GM12878 (cell line): ENCODE results near the gene NMT1. TPM values are rescaled to one million over a fixed set of nuclear protein-coding genes. Genes with fewer than 3 reads are reported as not detected.

ENCODE experiments used
- ATF7 ChIP-seq: fragments of 450-650 bp; IDR thresholded peaks from 2 replicates; pipeline ENCODE4 v1.6.1; 2016; ENCODE audit warnings: low read depth, mild to moderate bottlenecking
- BHLHE40 ChIP-seq, 2 experiments: fragments of 450-650 bp in 1 of 2; IDR thresholded peaks; 2 replicates each; pipeline ENCODE4 v1.6.1; 2011 to 2017; ENCODE audit warnings: low read depth in 2 of 2, borderline replicate concordance in 1 of 2, improper control_type of control experiment in 1 of 2, low read length in 1 of 2, mild to moderate bottlenecking in 1 of 2
- BRCA1 ChIP-seq: IDR thresholded peaks from 2 replicates; pipeline ENCODE4 v1.6.1; 2011; ENCODE audit warnings: low read depth, low read length, improper control_type of control experiment
- EGR1 ChIP-seq, 2 experiments: IDR thresholded peaks; 1 replicate in 1 of 2; 2 replicates in 1 of 2; pipeline ENCODE4 v1.6.1; 2011 to 2012; ENCODE audit warnings: low read depth in 2 of 2, low read length in 2 of 2, borderline replicate concordance in 1 of 2, mild to moderate bottlenecking in 1 of 2, moderate library complexity in 1 of 2
- FOS ChIP-seq: IDR thresholded peaks from 3 replicates; pipeline ENCODE4 v1.6.1; 2011; ENCODE audit warnings: borderline replicate concordance; ENCODE audit not compliant: insufficient read length; ENCODE audit errors: extremely low read depth
- FOXM1 ChIP-seq: IDR thresholded peaks from 2 replicates; pipeline ENCODE4 v1.6.1; 2012; ENCODE audit warnings: low read depth, mild to moderate bottlenecking, inconsistent platforms, low read length, moderate library complexity
- HDAC2 ChIP-seq: fragments of 200-600 bp; sonication (generic); IDR thresholded peaks from 2 replicates; pipeline ENCODE4 v1.6.1; 2017
- IRF4 ChIP-seq: IDR thresholded peaks from 2 replicates; pipeline ENCODE4 v1.6.1; 2011; ENCODE audit warnings: low read depth, low read length
- POLR2A ChIP-seq: IDR thresholded peaks from 2 replicates; pipeline ENCODE4 v1.6.1; 2011; ENCODE audit warnings: low read depth, mild to moderate bottlenecking, low read length
- POLR2AphosphoS2 ChIP-seq: IDR thresholded peaks from 2 replicates; pipeline ENCODE4 v1.6.1; 2011; ENCODE audit warnings: low read depth, mild to moderate bottlenecking, low read length, improper control_type of control experiment, moderate library complexity
- RAD21 ChIP-seq: IDR thresholded peaks from 2 replicates; pipeline ENCODE4 v1.6.1; 2011; ENCODE audit warnings: mild to moderate bottlenecking, low read depth, low read length, moderate library complexity; ENCODE audit not compliant: insufficient read depth
- RUNX3 ChIP-seq: IDR thresholded peaks from 2 replicates; pipeline ENCODE4 v1.6.1; 2012; ENCODE audit warnings: low read length, inconsistent platforms
- SIX5 ChIP-seq: IDR thresholded peaks from 2 replicates; pipeline ENCODE4 v1.6.1; 2011; ENCODE audit warnings: mild to moderate bottlenecking, low read depth, low read length, moderate library complexity; ENCODE audit not compliant: severe bottlenecking
- SREBF1 ChIP-seq: IDR thresholded peaks from 2 replicates; pipeline ENCODE4 v1.6.1; 2012; ENCODE audit warnings: mild to moderate bottlenecking, low read length
- TCF12 ChIP-seq: IDR thresholded peaks from 2 replicates; pipeline ENCODE4 v1.6.1; 2011; ENCODE audit warnings: low read depth, mild to moderate bottlenecking, low read length
- YY1 ChIP-seq: IDR thresholded peaks from 2 replicates; pipeline ENCODE4 v1.6.1; 2011; ENCODE audit warnings: low read depth, mild to moderate bottlenecking, low read length
- polyA plus RNA-seq, 11 experiments: library from polyadenylated mRNA; depleted of rRNA in 4 of 11; unstranded in 6 of 11; stranded (reverse) in 5 of 11; fragments of >200 nt; fragmentation: Nextera tagmentation in 4 of 11; fragmentation: Illumina TruSeq in 1 of 11; extraction: Ambion mirVana in 4 of 11; extraction: Trizol in 1 of 11; gene quantifications; 1 replicate in 1 of 11; 2 replicates in 10 of 11; pipeline versions ENCODE4 v1.2.1 to v1.2.3, GENCODE V29; 2011 to 2016; ENCODE audit warnings: inconsistent platforms in 2 of 11, missing spikeins in 2 of 11, low read depth in 1 of 11
- total RNA-seq, 4 experiments: library from RNA; depleted of rRNA in 3 of 4; stranded (reverse); fragments of >200 nt in 3 of 4; fragmentation: Illumina TruSeq in 1 of 4; extraction: Trizol in 1 of 4; gene quantifications; 2 replicates each; pipeline versions ENCODE4 v1.2.1 to v1.2.3, GENCODE V29; 2013 to 2021
- TF ChIP-seq, protein P1 (sequence below): fragments of 450-650 bp; IDR thresholded peaks from 2 replicates; pipeline ENCODE4 v1.6.1; 2017; ENCODE audit warnings: mild to moderate bottlenecking
- TF ChIP-seq, protein P2 (sequence below): fragments of 450-650 bp; IDR thresholded peaks from 2 replicates; pipeline ENCODE4 v1.6.1; 2016; ENCODE audit warnings: mild to moderate bottlenecking, moderate library complexity, borderline replicate concordance
- TF ChIP-seq, protein P3 (sequence below): fragments of 450-650 bp; IDR thresholded peaks from 2 replicates; pipeline ENCODE4 v1.6.1; 2017; ENCODE audit warnings: borderline replicate concordance
- TF ChIP-seq, protein P4 (sequence below): fragments of 450-650 bp; conservative IDR thresholded peaks from 2 replicates; pipeline ENCODE4 v1.6.1; 2017; ENCODE audit warnings: mild to moderate bottlenecking, moderate library complexity

NMT1 gene
- total and polyA plus RNA-seq, 10 of the 15 experiments (the other 5 are each of a cell fraction or from before 2014, with no cell fraction given), result 96.7 to 395 (median 222) TPM

DNA sequence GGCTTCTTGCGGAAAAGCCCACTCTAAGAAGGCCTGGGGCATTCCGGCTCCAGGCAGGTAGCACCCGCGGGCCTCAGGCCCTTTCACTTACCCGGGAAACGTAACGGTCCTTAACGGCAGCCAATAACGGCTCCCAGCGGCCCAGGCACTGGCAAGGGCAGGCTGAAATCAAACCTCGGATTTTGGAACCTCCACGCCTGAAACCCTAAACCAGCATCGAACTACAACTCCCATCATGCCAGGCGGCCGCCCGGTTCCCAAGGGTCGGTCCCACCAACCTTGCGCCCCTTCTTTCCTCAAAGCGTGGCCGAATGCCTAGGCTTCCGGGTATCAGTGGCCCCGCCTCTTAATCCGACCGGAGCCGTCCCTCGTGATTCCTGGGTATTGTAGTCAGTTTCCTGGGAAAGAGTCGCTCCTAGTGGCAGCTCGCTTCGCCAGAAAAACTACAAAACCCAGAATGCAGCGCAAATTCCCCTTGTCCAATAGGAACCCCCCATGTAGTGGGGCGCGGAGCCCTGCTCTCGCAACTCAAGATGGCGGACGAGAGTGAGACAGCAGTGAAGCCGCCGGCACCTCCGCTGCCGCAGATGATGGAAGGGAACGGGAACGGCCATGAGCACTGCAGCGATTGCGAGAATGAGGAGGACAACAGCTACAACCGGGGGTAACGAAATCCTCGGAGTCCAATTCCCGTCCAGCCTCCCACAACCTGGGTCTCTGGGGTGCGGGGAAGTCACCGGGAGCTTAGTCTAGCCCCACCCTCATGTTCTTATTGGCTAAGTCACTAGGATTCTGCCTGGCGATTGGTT is at the start of gene NMT1 (continued):
- TF ChIP-seq, protein P1, sequence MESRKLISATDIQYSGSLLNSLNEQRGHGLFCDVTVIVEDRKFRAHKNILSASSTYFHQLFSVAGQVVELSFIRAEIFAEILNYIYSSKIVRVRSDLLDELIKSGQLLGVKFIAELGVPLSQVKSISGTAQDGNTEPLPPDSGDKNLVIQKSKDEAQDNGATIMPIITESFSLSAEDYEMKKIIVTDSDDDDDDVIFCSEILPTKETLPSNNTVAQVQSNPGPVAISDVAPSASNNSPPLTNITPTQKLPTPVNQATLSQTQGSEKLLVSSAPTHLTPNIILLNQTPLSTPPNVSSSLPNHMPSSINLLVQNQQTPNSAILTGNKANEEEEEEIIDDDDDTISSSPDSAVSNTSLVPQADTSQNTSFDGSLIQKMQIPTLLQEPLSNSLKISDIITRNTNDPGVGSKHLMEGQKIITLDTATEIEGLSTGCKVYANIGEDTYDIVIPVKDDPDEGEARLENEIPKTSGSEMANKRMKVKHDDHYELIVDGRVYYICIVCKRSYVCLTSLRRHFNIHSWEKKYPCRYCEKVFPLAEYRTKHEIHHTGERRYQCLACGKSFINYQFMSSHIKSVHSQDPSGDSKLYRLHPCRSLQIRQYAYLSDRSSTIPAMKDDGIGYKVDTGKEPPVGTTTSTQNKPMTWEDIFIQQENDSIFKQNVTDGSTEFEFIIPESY, result no peak
- peak; percentile 98 for TF ChIP-seq POLR2A
- TF ChIP-seq POLR2AphosphoS2, result peak; percentile 33; the same call in 1 of the 2 replicates
- TF ChIP-seq IRF4, result no peak
- TF ChIP-seq BRCA1, result no peak
- TF ChIP-seq HDAC2, result 0 out of 2 replicates have a peak, but pooled peaks have one; percentile 58
- 0 out of 2 replicates have a peak, but pooled peaks have one; percentile 26 for TF ChIP-seq RUNX3
- TF ChIP-seq, protein P2, sequence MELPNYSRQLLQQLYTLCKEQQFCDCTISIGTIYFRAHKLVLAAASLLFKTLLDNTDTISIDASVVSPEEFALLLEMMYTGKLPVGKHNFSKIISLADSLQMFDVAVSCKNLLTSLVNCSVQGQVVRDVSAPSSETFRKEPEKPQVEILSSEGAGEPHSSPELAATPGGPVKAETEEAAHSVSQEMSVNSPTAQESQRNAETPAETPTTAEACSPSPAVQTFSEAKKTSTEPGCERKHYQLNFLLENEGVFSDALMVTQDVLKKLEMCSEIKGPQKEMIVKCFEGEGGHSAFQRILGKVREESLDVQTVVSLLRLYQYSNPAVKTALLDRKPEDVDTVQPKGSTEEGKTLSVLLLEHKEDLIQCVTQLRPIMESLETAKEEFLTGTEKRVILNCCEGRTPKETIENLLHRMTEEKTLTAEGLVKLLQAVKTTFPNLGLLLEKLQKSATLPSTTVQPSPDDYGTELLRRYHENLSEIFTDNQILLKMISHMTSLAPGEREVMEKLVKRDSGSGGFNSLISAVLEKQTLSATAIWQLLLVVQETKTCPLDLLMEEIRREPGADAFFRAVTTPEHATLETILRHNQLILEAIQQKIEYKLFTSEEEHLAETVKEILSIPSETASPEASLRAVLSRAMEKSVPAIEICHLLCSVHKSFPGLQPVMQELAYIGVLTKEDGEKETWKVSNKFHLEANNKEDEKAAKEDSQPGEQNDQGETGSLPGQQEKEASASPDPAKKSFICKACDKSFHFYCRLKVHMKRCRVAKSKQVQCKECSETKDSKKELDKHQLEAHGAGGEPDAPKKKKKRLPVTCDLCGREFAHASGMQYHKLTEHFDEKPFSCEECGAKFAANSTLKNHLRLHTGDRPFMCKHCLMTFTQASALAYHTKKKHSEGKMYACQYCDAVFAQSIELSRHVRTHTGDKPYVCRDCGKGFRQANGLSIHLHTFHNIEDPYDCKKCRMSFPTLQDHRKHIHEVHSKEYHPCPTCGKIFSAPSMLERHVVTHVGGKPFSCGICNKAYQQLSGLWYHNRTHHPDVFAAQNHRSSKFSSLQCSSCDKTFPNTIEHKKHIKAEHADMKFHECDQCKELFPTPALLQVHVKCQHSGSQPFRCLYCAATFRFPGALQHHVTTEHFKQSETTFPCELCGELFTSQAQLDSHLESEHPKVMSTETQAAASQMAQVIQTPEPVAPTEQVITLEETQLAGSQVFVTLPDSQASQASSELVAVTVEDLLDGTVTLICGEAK, result peak; percentile 85; the same call in 1 of the 2 replicates
- TF ChIP-seq EGR1 (IDR thresholded peaks at IDR 0.05; ENCODE audit: borderline replicate concordance in 1 of 2, low read depth in 2 of 2, low read length in 2 of 2), result no peak
- TF ChIP-seq RAD21, result no peak
- peak; percentile 98 for TF ChIP-seq YY1
- TF ChIP-seq BHLHE40 (IDR thresholded peaks at IDR 0.05; ENCODE audit: borderline replicate concordance in 1 of 2, low read depth in 2 of 2, low read length in 1 of 2), result peak in 1 of 2 experiments; percentile 19; a peak in 1 of 4 replicates
- TF ChIP-seq FOS, result peak; percentile 87
- TF ChIP-seq, protein P3, sequence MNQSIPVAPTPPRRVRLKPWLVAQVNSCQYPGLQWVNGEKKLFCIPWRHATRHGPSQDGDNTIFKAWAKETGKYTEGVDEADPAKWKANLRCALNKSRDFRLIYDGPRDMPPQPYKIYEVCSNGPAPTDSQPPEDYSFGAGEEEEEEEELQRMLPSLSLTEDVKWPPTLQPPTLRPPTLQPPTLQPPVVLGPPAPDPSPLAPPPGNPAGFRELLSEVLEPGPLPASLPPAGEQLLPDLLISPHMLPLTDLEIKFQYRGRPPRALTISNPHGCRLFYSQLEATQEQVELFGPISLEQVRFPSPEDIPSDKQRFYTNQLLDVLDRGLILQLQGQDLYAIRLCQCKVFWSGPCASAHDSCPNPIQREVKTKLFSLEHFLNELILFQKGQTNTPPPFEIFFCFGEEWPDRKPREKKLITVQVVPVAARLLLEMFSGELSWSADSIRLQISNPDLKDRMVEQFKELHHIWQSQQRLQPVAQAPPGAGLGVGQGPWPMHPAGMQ, result 0 out of 2 replicates have a peak, but pooled peaks have one; percentile 26
- peak; percentile 47; the same call in 1 of the 2 replicates for TF ChIP-seq TCF12
- peak; percentile 77 for TF ChIP-seq SREBF1
- TF ChIP-seq FOXM1, result no peak
- TF ChIP-seq SIX5, result peak; percentile 94
- peak; percentile 17; the same call in 1 of the 2 replicates for TF ChIP-seq ATF7
- TF ChIP-seq, protein P4, sequence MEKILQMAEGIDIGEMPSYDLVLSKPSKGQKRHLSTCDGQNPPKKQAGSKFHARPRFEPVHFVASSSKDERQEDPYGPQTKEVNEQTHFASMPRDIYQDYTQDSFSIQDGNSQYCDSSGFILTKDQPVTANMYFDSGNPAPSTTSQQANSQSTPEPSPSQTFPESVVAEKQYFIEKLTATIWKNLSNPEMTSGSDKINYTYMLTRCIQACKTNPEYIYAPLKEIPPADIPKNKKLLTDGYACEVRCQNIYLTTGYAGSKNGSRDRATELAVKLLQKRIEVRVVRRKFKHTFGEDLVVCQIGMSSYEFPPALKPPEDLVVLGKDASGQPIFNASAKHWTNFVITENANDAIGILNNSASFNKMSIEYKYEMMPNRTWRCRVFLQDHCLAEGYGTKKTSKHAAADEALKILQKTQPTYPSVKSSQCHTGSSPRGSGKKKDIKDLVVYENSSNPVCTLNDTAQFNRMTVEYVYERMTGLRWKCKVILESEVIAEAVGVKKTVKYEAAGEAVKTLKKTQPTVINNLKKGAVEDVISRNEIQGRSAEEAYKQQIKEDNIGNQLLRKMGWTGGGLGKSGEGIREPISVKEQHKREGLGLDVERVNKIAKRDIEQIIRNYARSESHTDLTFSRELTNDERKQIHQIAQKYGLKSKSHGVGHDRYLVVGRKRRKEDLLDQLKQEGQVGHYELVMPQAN, result peak; percentile 77
